Activated CD8-positive, alpha-beta memory T cell treated with anti-CD3 and anti-CD28 coated beads, Interleukin-2, amount 50 U/mL, for 1 hour (primary cell): ENCODE results near the gene TNFSF11.

ENCODE experiments used
- DNase-seq: peaks from one replicate; pipeline ENCODE4 v3.0.0-alpha.2; 2020; ENCODE audit errors: extremely low read depth

Gene TNFSF11

GRCh38 chr13:42653679-42654078, 79.7 kb downstream of the TNFSF11 start:
- DNase-seq, result no peak

GRCh38 chr13:42654212-42654611, 80.3 kb downstream of the TNFSF11 start:
- no peak for DNase-seq

DNA sequence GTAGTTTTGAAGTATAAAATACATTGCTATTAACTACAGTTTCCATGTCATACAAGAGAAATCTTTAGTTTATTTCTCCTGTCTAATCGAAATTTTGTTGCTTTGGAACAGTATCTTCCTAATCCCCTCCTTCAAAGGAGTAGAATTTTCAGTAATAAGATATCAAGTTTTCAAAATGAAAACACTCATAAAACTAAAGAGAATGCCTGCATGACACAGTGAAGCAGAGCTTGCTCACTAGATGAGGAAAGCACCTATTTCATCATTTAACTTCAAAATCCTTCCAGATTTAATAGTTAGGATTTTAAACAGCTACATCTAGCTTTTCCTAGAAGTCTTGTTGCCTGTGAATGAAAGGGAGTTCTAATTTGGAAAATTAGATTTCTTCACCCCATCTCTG, 80.8 kb downstream of the TNFSF11 start:
- DNase-seq, result no peak

DNA sequence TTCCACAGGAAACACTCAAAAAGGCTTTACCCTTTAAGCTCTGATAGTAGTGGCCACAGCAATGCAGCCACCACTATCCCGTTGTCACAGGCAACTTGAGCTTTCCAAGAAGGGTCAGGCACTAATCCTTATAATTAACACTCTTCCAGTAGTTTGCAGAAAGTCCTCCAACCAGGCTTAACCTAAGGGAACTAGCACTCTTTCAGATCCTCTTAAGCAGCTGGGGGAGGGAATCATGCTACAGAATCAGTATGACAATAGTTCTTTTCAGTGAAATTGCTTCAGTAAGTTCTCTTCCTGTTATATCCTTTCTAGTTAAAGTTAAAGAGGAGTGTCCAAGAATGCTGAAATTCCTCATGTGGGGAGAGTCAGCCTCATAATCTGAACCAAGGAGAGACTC, 82.2 kb downstream of the TNFSF11 start:
- DNase-seq, result no peak

DNA sequence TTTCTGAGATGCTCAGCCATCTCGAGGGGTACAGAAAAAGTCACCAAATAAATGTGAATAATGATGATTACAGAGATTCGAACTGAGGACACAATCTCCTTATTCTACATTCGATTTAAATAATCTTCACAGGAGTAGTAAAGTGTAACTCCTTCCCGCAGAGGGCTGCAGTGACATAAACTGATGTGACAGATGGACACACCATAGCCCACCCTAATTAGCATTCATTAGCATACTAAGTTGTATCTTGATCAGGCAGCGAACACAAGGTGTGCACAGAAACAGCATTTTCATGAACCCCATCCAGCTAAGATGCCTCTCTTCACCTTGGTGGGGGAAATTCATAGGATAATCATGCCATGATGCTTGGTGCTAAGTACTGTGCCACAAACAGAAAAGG, 83.0 kb downstream of the TNFSF11 start:
- DNase-seq, result no peak
